Non-pigmented ciliary epithelial cell (primary cell): ENCODE results near the gene PPP2CA.
"Not testable (repeated sequence)": the region's sequence is repeated elsewhere in the genome, so short reads cannot be mapped to it uniquely, and the experiment has no call there.

Experiments
- DNase-seq: peaks from one replicate; pipeline ENCODE4 v3.0.0-alpha.2; 2010; ENCODE audit warnings: low read depth

The PPP2CA gene

DNA sequence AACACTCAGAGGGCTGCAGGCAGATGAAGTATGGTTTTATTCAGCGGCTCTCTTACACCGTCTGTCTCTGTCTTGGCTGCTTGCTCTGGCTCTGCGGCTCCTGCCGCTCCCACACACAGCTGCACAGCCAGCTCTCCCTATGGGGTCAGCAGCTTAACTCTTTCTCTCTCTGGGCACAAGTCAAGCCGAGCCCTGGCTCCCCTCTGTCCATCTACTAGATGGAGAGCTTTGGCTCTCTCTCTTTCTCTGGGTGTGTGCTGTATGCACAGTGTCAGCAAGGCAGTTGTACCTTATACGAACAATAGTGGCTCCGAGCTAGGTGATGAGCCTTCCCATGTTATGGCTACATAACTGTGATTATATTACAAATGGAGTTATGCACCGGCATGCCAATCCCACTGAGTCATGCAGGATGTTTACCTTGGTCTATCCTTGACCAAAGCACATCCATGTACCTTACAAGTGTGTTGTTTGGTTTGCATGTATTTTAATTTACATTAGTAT is 19.3 kb upstream of the PPP2CA start:
- no peak for DNase-seq

DNA sequence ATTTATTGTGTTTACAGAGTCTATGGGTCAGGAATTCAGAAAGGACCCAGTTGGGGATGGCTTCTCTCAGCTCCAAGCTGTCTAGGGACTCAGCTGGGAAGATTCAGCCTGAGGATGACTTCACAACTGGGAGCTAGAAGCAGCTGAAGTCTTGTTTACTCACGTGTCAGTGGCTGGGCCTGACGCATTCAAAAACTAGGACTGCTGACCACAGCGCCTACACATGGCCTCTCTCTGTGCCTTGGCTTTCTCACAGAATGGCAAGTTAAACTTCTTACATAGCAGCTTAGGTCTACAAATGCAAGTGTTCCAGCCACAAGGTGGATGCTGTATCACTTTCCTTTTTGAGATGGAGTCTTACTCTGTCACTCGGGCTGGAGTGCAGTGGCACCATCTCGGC is 16.3 kb upstream of the PPP2CA start:
- peak; percentile 72 for DNase-seq

DNA sequence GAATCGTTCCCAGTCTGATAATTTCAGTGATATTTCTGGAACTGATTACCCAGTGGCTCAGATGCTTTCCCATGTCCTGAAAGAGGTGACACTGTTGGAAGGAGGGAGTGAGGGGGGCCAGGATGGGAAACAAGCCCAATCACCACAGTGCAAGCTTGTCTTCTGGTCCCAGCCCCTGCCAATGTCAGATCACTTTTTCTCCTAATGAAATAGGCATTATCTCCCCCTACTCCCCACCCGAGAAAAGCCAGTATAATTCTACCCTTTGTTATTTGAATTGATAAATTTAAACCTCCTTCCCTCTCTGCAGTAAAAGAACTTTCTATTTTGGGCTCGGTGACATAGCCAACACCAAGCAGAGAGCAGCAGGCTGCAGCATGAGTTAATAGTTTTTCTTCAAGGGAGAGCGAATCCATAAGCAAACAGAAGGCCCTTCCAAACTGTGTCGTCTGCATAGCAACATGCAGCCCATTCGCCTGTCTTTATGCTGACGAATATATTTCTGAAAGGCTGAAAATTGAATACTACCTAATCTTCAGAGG is 14.6 kb upstream of the PPP2CA start:
- DNase-seq, result peak; percentile 70

DNA sequence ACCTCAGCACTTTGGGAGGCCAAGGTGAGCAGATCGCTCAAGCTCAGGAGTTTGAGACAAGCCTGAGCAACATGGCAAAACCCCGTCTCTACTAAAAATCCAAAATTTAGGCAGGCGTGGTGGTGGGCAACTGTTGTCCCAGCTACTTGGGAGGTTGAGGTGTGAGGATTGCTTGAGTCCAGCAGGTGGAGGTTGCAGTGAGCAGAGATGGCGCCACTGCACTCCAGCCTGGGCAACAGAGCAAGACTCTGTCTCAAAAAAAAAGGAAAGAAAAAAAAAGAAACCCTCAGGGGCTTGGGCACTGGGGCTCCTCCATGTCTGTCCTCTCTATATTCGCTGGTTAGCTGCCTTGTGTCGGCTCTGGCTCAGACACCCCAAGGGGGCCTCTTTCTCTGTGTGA is 10.9 kb upstream of the PPP2CA start:
- no peak for DNase-seq

GRCh38 chr5:134236318-134236717 is 10.4 kb upstream of the PPP2CA start:
- no peak for DNase-seq

DNA sequence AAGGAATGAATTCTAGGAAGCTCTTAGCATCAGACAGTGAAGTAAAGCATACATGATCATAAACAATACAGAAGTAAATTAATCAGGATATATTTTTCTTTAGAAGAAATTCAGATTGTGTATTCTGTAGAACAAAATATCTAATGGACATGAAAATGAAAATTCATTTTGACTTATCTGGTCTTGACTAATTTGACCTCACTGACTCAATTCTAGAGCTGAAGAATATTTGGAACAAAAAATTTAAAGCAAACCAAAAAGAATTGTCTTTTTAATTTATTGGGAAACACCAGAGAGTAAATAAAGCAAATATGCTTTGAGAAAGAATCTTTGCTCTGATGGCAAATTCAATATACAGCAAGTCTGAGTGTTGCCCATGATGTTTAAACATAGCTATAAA is 2.8 kb upstream of the PPP2CA start:
- DNase-seq, result no peak

GRCh38 chr5:134227776-134228175 is 1.9 kb upstream of the PPP2CA start:
- no peak for DNase-seq

DNA sequence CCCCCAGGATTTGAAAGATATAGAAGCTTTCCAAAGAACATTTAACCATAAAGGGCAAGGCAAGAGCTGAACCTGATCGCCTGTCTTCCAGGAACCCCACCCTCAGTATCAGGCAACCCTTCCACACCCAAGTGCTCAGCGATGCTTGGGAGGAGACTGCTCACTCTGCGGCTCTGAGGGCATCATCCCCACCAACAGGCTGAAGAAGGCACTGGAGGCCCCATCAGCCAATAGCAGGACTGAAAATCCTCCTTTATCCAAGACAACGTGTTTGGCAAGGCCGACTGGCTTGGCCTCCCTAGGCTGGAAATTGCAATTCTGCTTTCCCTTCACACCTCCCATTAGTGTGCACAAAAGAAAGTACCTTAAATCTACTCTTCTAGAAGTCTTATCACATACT is 1.4 kb upstream of the PPP2CA start:
- no peak for DNase-seq

DNA sequence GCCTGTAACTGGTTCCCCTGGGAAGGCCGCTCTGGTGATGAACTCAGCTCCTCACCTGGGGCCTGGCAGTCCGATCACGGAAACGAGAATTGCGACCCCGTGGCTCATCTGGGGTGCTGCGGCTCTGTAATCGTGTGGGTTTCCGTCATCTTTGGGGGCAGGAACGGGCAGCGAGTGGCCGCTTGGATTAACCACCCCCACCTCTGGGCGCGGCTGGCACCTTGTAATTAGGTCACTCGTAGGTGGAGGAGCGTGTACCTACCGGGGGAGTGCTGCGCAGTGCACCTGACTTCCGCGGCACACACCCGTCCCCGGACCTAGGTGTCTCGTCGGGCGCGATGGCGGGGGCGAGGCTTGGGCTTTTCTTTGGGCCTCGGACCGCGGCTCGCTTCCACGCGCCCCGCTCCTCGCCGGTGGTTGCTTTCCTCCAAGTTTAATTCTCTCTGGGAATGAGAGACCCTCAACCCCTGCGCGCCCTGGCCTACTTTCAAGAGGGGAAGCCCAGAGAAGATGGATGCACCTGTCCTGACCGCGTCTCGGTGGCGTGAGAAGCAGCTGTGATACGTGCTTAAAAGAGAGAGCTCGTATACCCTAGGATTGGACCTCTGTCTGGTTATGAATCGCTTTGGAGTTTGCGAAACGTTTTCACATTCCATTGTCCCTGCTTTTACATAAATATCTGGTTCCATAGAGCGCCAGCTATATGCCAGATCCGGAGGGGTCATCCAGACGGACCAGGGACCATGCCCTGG is 744 bp upstream of the PPP2CA start:
- no peak for DNase-seq

- DNase-seq, result no peak
Measured at GRCh38 chr5:134224888-134225779, 739 bp downstream of the PPP2CA start.

DNA sequence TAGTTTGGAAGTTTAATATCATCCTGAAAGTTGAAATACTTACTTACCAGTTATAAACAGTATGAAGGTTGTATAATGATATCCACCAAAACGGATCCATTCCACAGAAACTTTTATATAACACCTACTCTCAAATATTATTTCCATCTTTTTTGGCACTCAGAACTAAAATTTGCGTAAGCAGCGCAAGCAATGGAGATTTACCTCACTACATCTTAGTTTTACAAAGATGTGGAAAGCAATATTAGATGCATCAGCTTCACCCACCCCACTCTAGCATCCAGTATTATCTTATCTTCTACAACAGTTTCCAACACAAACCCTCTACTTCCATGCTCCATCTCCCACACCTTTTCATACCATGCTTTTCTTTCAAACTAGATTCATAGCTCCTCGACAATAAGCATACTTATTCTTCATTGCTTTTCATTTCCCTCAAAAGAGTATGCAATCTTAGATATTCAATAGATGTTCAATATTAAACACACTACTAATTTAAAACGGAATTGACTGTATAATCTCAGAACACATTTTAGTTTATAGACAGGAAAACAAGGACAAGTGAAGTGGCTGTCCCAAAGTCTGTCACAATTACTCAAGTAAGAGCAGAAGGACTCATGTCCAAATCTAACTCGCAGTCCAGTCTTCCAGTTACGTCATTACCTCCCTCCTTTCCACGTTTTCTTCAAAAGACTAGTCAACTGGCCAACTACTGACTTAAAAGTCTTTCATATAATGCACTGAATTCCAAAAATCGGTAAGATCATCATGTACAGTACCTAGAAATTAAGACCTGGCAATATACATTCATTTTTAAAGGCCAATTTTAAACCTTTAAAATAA is 2.2 kb downstream of the PPP2CA start:
- DNase-seq, result no peak

DNA sequence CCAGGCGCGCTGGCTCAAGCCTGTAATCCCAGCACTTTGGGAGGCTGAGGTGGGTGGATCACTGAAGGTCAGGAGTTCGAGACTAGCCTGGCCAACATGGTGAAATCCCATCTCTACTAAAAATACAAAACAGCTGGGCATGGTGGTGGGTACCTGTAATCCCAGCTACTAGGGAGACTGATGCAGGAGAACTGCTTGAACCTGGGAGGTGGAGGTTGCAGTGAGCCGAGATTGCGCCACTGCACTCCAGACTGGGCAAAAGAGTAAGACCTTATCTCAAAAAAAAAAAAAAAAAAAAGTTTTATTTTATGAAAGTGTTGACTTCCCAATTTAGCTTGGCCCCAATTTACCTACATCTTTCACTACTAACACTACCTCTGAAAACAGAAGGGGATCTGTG is 4.2 kb downstream of the PPP2CA start:
- not testable (repeated sequence) for DNase-seq

DNA sequence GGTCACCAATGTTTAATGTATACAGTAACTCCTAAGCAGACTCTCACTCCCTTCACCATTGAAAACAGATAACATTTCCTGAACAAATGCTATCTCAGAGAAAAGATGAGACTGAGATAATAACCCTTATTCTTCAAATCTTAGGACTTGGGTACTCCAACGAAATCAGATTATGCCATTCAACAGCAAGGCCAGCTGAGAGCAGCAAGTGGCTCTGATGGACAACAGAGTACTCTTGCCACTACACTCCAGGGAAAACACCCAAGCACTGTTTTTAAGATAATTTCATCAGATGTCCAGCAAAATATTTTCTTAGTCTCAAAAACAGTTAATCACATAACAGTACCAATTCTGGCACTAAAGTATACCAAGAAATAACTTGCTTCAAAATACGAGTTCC is 10.1 kb downstream of the PPP2CA start:
- no peak for DNase-seq

DNA sequence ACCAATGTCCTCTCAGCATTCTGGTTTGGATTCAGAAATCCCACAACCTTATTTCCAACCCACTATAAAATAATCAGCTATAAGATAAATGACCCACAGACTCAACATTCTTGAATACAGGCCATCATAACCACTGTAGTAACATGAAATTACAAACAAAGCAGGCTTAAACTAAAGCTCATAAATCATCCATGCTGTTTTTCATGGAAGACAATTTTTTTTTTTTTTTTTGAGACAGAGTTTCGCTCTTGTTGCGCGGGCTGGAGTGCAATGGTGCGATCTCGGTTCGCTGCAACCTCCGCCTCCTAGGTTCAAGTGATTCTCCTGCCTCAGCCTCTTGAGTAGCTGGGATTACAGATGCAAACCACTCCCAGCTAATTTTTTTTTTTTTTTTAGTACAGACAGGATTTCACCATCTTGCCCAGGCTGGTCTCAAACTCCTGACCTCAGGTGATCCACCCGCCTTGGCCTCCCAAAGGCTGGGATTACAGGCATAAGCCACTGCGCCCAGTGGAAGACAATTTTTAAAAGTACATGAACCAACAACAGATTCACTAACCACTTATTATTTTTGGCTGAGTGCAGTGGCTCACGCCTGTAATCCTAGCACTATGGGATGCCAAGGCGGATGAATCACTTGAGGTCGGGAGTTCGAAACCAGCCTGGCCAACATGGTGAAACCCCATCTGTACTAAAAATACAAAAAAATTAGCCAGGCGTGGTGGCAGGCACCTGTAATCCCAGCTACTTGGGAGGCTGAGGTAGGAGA is 14.4 kb downstream of the PPP2CA start:
- not testable (repeated sequence) for DNase-seq

DNA sequence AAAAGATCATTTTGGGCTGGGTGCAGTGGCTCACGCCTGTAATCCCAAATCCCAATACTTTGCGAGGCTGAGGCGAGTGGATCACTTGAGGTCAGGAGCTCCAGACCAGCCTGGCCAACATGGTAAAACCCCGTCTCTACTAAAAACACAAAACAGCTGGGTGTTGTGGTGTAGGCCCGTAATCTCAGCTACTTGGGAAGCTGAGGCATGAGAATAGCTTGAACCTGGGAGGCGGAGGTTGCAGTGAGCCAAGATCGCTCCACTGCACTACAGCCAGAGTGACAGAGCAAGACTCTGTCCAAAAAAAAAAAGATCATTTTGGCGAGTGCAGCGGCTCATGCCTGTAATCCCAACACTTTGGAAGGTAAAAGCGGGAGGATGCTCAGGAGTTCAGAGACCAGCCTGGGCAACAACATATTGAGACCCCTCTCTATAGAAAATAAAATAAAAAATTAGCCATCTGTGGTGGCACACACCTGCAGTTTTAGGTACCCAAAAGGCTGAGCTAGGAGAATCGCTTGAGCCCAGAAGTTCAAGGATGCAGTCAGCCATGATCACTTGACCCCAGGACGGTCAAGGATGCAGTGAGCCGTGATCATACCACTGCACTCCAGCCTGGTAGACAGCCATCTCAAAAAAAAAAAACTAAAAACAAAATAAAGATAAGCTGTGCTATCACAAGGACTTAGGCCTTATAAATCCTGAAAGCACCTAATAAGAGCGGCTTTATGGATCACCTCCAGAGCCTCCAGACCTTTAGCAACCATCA is 16.2 kb downstream of the PPP2CA start:
- DNase-seq, result no peak

DNA sequence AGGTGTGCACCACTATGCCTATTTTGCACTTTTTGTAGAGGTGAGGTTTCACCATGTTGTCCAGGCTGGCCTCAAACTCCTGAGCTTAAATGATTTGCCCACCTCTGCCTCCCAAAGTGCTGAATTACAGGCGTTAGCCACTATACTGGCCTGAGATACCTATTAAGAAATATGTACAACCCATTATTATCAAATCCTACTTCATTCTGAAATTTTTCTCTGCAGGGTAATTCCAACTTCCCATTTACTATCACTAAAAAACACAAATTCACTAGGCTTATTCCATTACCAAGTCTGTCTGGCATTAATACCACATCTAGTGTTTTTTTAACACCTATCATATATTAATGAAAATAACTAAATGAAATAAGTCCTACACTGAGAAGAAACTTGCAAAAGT is 18.2 kb downstream of the PPP2CA start:
- no peak for DNase-seq

DNA sequence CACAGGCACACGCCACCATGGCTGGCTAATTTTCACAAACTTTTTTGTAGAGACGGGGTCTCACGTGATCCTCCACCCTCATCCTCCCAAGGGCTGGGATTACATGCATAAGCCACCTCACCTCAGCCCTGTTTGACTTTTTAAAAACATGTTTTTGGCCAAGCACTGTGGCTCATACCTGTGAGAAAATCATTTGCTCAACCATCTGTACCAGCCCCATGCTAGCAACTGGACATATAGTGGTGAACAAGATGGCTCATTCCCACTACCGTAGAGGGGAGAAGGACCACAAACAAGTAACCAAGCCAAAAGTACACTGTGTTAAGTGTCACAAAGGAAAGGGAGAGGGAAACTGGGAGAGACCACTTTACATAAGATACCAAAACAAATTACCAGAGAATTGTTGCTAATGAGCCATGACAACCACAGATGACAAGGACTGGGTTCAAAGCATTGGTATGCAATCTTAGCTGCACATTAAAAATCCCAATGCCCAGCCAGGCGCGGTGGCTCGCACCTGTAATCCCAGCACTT is 19.2 kb downstream of the PPP2CA start:
- no peak for DNase-seq

DNA sequence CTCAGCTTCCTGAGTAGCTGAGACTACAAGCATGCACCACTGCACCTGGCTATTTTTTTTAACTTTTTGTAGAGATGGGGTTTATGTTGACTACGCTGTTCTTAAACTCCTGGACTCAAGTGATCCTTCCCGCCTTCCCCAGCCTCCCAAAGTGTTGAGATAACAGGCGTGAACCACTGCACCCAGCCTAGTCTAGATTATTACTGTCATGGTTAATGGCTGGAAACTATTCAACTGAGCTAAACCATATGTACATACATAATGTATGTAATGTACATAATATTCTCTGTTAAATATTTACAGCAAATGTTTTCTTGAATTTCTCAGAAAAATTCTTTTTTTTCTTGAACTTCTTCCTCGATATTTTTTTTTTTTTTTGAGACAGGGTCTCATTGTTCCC is 21.3 kb downstream of the PPP2CA start:
- no peak for DNase-seq

DNA sequence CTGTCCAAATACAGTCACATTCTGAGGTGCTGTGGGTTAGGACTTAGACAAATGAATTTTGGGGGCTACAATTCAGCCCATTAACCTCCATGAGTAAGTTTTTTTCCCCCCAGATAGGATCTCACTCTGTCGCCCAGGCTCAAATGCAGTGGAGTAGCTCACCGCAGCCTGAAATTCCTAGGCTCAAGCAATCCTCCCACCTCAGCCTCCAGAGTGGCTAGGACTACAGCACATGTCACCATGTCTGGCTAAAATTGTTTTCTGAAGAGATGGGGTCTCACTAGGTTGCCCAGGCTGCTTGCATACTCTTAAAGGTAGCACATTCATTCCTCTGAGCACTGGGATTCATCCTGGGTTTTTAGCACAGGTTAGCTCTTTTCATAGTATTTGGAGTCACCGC is 22.2 kb downstream of the PPP2CA start:
- DNase-seq, result no peak

DNA sequence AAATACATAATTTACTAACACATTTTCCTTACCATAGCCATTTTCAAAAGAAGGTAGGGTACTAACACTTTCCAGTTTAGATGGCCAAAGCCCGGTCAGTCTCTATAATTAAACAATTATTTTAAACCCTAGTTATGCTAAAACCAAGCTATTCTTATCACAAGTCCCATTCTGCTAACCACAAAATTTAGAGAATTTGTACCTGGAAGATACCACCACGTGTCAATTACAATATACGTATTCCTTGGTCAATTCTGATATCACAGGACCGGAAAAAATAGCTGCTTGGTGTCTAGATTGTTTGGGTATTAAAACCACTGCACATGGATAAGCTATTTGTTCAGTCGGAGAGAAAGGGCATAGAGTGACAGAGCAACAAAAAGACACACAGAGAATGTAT is 30.2 kb downstream of the PPP2CA start:
- DNase-seq, result no peak
